AG09319 (cell line): Measurements from ENCODE around the gene RFPL2.
"Not testable (repeated sequence)": the region's sequence is repeated elsewhere in the genome, so short reads cannot be mapped to it uniquely, and the experiment has no call there.

Experiments
- DNase-seq: peaks from one replicate; pipeline ENCODE4 v3.0.0-alpha.2; 2010; ENCODE audit warnings: low read depth; ENCODE audit errors: extremely low read depth
- TF ChIP-seq, protein P1 (sequence below): IDR thresholded peaks from 2 replicates; pipeline ENCODE4 v1.5.1; 2011; ENCODE audit warnings: low read depth, mild to moderate bottlenecking, inconsistent platforms, low read length, moderate library complexity

Gene RFPL2

DNA sequence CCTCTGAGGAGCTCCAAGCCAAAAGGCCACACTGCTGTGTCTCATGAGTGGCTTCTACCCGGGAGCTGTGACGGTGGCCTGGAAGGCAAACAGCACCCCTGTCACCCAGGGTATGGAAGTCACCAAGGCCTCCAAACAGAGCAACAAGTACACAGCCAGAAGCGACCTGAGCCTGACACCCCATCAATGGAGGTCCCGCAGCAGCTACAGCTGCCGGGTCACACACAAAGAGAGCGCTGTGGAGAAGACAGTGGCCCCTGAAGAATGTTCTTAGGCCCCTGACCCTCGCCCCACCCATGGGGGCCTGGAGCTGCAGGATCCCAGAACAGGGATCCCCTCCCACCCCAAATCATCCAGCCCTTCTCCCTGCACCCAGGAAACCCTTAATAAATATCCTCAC lies 4.9 kb downstream of the RFPL2 start:
- TF ChIP-seq, protein P1, sequence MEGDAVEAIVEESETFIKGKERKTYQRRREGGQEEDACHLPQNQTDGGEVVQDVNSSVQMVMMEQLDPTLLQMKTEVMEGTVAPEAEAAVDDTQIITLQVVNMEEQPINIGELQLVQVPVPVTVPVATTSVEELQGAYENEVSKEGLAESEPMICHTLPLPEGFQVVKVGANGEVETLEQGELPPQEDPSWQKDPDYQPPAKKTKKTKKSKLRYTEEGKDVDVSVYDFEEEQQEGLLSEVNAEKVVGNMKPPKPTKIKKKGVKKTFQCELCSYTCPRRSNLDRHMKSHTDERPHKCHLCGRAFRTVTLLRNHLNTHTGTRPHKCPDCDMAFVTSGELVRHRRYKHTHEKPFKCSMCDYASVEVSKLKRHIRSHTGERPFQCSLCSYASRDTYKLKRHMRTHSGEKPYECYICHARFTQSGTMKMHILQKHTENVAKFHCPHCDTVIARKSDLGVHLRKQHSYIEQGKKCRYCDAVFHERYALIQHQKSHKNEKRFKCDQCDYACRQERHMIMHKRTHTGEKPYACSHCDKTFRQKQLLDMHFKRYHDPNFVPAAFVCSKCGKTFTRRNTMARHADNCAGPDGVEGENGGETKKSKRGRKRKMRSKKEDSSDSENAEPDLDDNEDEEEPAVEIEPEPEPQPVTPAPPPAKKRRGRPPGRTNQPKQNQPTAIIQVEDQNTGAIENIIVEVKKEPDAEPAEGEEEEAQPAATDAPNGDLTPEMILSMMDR: no peak

DNA sequence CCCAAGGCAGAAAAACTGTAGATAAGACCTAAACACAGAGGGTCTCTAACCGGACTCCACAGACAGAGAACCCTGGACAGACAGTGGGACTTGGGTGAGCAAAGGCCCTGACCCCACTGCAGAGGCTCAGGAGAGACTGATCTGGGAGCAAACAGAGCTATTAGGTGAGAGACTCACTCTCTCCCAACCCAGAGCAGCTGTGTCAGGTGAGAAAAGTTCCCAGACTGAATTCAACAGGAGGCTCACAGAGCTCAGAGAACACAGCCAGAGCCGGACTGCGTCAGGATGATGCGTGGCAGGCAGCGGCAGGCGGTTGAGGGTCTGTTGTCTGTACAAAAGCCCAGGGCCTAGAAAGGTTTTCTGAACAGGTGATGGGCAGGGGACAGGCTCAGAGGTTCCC lies 5.5 kb downstream of the RFPL2 start:
- DNase-seq: no peak
- TF ChIP-seq, protein P1: no peak

More for the DNA sequence above, 4.9 kb downstream of the RFPL2 start:
- DNase-seq: no peak

DNA sequence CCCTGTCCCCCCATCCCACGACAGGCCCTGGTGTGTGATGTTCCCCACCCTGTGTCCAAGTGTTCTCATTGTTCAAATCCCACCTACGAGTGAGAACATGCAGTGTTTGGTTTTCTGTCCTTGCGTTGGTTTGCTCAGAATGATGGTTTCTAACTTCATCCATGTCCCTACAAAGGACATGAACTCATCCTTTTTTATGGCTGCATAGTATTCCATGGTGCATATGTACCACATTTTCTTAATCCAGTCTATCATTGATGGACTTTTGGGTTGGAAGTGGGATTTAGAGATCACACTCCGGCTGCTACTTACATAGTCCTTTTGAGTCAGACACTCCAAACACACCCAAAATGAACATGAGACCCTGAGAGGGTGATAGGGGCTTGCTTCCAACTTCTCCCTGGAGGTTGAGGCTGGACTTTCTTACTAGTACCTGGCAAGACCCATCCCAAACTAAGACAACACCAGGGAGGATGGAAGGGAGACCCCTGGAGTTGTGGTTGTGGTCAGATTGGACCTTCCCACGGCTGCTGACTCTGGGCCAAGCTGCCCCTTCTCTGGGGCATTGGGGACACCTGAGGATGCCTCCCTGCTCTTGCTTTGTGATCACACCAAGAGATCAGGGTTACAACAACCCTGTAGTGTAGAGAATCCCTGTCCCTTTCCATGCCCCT lies 7.2 kb downstream of the RFPL2 start:
- not testable (repeated sequence) for DNase-seq

DNA sequence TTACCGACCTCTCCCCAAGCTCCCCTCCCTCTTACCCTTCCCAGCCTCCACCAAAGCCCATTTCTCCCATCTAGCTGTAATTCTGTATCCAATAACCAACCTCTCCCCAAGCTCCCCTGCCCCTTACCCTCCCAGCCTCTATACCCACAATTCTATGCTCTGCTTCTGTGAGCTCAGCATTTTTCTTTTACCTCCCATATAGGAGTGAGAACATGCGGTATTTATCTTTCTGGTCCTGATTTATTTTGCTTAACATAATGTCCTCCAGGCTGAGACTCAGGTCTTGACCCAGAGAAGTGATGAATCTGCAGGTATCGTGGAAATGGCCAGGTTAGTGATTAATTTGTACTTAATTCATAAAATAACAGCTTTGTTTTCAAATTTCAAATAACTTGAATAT lies 9.0 kb downstream of the RFPL2 start:
- not testable (repeated sequence) for DNase-seq

DNA sequence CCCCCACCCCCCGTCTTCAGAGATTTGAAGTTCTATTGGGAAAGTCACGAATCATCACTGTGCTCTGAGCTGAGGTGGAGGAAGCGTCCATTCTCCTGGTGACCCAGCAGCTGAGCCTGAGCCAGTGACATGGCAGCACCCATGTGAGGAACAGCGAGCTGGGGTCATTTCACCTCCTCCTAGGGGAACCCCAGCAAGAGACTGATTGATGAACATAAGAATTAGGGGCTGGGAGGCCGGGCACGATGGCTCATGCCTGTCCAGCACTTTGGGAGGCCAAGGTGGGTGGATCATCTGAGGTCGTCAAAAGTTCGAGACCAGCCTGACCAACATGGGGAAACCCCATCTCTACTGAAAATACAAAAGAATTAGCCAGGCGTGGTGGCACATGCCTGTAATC lies 11.5 kb downstream of the RFPL2 start:
- DNase-seq: not testable (repeated sequence)

DNA sequence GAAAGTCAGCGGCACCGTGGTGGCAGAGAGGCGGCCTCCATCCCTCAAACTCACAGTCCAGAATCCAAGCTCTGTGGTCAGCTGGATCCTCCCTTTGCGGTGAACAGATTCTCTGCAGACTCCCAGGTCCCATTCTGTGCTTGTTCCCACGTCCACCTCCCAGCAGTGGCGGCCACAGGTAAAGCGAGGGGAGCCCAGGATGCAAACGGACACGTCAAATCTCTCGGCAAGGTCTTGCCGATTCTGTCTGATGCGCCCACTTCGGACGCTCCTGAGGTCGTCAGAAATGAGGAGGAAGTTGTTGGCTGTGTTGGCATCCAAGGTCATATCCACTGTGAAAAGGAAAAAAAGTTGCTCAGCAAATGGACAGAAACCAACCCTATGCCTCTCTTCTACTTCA lies 13.9 kb downstream of the RFPL2 start:
- not testable (repeated sequence) for DNase-seq

DNA sequence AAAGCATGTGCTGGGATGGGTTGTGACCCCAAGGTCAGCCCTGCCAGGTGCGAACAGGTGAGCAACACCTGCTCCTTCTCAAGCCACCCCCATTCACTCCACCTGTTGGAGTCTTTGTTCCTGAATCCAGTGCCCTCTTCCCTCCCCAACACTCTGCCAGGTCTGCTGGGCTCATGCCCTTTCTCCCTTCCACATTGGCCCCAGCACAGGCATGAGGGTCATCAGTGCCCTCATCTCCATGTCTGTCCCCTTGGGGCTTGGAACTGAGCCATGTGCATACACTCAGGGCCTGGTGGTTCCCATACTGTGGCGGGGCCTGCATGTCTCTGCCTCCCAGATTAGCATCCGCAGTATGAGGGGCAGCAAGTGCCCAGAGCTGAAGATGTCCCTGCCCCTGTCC lies 19.1 kb downstream of the RFPL2 start:
- no peak for DNase-seq
- TF ChIP-seq, protein P1: no peak

DNA sequence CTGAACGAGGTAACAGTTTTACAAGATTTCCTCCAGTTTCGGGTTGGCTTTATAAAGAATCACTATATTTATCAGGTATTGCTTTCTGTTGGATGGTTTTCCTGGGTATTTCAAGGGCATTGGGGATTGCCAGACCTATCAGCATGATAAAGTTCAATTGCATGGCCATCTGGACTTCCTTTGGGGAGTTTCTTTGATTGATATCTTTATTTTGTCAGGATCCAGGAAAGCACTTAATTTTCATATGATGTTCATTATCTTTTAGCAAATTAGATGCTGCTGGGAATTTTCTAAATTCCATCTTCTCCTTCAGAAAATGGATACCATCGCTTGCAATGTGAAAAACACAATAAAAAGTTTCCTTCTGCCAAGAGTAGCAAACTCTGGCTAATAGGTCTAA lies 21.2 kb downstream of the RFPL2 start:
- TF ChIP-seq, protein P1: no peak

DNA sequence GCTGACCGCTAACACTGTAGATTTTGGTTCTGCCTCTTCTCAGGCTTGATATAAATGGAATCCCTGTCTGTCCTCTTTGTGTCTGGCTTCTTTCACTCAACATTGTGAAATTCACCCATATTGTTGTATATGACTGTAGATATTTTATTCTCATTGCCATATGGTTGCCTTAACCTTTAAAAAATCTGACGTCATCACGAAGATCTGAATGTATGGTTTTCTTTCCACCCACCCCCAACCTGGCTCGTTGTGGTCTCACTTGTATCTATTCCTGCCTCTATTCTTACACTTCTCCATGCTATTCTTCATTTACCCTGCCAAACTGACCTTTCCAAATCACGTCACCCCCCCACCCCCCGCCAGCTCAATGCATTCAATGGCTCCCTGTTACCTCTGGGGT lies 23.8 kb downstream of the RFPL2 start:
- DNase-seq: no peak
- TF ChIP-seq, protein P1: no peak

More for the DNA sequence above, 21.2 kb downstream of the RFPL2 start:
- DNase-seq: no peak

DNA sequence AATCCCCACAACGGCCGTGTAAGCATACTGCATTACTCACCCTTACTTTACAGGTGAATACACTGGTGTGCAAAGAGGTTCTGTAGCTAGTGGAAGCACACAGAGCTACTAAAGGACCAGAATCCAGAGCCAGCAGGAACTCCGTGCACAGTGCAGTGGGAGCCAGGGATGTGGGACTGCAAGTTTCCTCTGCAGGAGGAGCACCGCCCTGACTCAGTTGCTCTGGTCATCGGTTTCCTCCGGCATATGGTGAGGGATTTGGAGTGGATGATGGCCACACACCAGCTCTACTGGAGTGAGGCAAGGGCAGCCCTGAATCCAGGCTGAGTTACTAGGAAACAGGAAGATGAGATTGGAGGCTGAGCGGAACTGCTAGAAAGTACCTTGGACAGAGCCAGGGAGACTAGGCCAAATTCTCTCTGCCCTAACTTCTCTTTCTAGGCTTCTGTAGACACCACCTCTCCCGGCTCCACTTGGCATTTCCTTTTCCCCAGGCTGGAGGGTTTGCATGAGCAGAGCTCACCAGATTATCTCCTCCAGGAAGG lies 27.6 kb downstream of the RFPL2 start:
- TF ChIP-seq, protein P1: no peak
- no peak for DNase-seq
